Liver (tissue), 9 donors: ENCODE measurements around the gene TEX261. TPM values are rescaled to one million over a fixed set of nuclear protein-coding genes. Genes with fewer than 3 reads are reported as not detected.
"Not testable (repeated sequence)": the region's sequence is repeated elsewhere in the genome, so short reads cannot be mapped to it uniquely, and the experiment has no call there.

ENCODE experiments used
- DNase-seq: peaks from one replicate; pipeline ENCODE4 v3.0.0-alpha.2; 2017; ENCODE audit warnings: low spot score
- H3K27ac ChIP-seq, 2 donors: one replicate each; pipeline ENCODE4 v1.7.0; 2013; ENCODE audit warnings: inconsistent platforms in 2 of 2, low read length in 2 of 2, control low read depth in 1 of 2, low read depth in 1 of 2, mild to moderate bottlenecking in 1 of 2
- H3K27me3 ChIP-seq, 4 donors: one replicate each; pipeline versions ENCODE4 v1.6.1 to v1.7.0; 2013; ENCODE audit warnings: low read length in 3 of 4, inconsistent platforms in 1 of 4, mild to moderate bottlenecking in 1 of 4, moderate library complexity in 1 of 4; ENCODE audit not compliant: control insufficient read depth in 4 of 4, insufficient read depth in 4 of 4
- H3K36me3 ChIP-seq, 4 donors: one replicate each; pipeline versions ENCODE4 v1.6.1 to v1.7.0; 2013; ENCODE audit warnings: low read length in 3 of 4, mild to moderate bottlenecking in 3 of 4, low read depth in 1 of 4, moderate library complexity in 1 of 4; ENCODE audit not compliant: control insufficient read depth in 4 of 4, insufficient read depth in 3 of 4
- H3K4me1 ChIP-seq, 4 donors: one replicate each; pipeline versions ENCODE4 v1.6.1 to v1.7.0; 2013; ENCODE audit warnings: low read length in 3 of 4, mild to moderate bottlenecking in 3 of 4, moderate library complexity in 1 of 4; ENCODE audit not compliant: control insufficient read depth in 4 of 4, insufficient read depth in 4 of 4
- H3K4me3 ChIP-seq, 3 donors: one replicate each; pipeline versions ENCODE4 v1.6.1 to v1.7.0; 2013; ENCODE audit warnings: low read length in 3 of 3, control low read depth in 1 of 3, low read depth in 1 of 3, mild to moderate bottlenecking in 1 of 3
- H3K9ac ChIP-seq, 2 donors: one replicate each; pipeline ENCODE4 v1.7.0; 2013; ENCODE audit warnings: low read length in 2 of 2, mild to moderate bottlenecking in 2 of 2, moderate library complexity in 2 of 2, control low read depth in 1 of 2, low read depth in 1 of 2
- H3K9me3 ChIP-seq, 4 donors: one replicate each; pipeline versions ENCODE4 v1.6.1 to v1.7.0; 2013; ENCODE audit warnings: low read length in 3 of 4; ENCODE audit not compliant: control insufficient read depth in 4 of 4
- EGR1 ChIP-seq, 2 donors: IDR thresholded peaks; 2 replicates each; pipeline ENCODE4 v1.6.1; 2016 to 2018; ENCODE audit warnings: antibody characterized with exemption in 2 of 2, low read depth in 2 of 2
- FOXA2 ChIP-seq: IDR thresholded peaks from 2 replicates; pipeline ENCODE4 v1.6.1; 2016; ENCODE audit warnings: antibody characterized with exemption
- GABPA ChIP-seq, 2 donors: IDR thresholded peaks in 1 of 2; conservative IDR thresholded peaks in 1 of 2; 2 replicates each; pipeline ENCODE4 v1.6.1; 2016; ENCODE audit warnings: antibody characterized with exemption in 2 of 2, mild to moderate bottlenecking in 1 of 2, moderate library complexity in 1 of 2
- RAD21 ChIP-seq, 2 donors: IDR thresholded peaks; 2 replicates each; pipeline ENCODE4 v1.6.1; 2016; ENCODE audit warnings: antibody characterized with exemption in 2 of 2, mild to moderate bottlenecking in 2 of 2
- YY1 ChIP-seq: IDR thresholded peaks from 2 replicates; pipeline ENCODE4 v1.6.1; 2016; ENCODE audit warnings: antibody characterized with exemption, mild to moderate bottlenecking
- WGBS: extraction: QIAGEN DNeasy Blood & Tissue Kit; methylation state at CpG from one replicate; pipeline ENCODE4 v1.1.7; 2013; 5-methylcytosine and 5-hydroxymethylcytosine counted together
- polyA plus RNA-seq, 2 donors: library from polyadenylated mRNA; stranded (reverse) in 1 of 2; unstranded in 1 of 2; fragments of 200-250 nt in 1 of 2; fragments of >200 nt in 1 of 2; fragmentation: Nextera tagmentation in 1 of 2; extraction: Ambion mirVana in 1 of 2; gene quantifications; one replicate each; pipeline versions ENCODE4 v1.2.1 to v1.2.3, GENCODE V29; 2013 to 2015
- total RNA-seq, 2 donors: library from RNA; depleted of rRNA; stranded (reverse); fragments of >200 nt; gene quantifications; one replicate each; pipeline ENCODE4 v1.2.3, GENCODE V29; 2014
- TF ChIP-seq, protein P1 (sequence below): IDR thresholded peaks from 2 replicates; pipeline ENCODE4 v1.6.1; 2016; ENCODE audit warnings: antibody characterized with exemption
- TF ChIP-seq, protein P2 (sequence below): fragments of 150-350 bp; IDR thresholded peaks from 2 replicates; pipeline ENCODE4 v1.5.1; 2017; ENCODE audit warnings: improper control_type of control experiment, low read depth, low read length; ENCODE audit not compliant: missing input control
- TF ChIP-seq, protein P3 (sequence below): IDR thresholded peaks from 2 replicates; pipeline ENCODE4 v1.6.1; 2016; ENCODE audit warnings: antibody characterized with exemption, mild to moderate bottlenecking
- donor health status: healthy.
- donor health status: healthy.
- donor health status: healthy.
- donor health status: healthy.
- donor health status: healthy.

TEX261 gene
- total and polyA plus RNA-seq, 4 donors = 14.2 to 54.8 (median 24.4) TPM

DNA sequence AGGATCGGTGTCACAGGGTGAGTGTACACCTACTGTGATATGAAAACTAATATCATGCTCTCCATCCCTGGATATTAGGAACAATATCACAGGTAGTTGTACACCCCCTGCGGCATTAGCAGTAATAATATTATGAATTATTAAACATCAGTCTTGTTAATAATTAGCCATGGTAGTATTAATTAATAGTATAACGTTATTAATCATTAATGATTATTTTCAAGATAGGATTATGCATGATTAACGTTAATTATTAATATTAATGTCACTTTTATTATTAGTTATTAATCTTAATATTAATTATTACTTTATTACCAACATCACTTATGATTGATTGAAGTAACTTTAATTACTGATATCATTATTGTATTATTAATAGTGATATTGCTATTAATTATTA, 47.6 kb upstream of the TEX261 start:
- Histone ChIP-seq H3K4me3 (no peak overlapping the region), H3K27me3 (no peaks in the 10 kb centered on the region), H3K9me3 (no peaks in the 10 kb centered on the region), H3K36me3 (no peaks in the 10 kb centered on the region), H3K27ac (no peak overlapping the region), H3K9ac (no peak overlapping the region), H3K4me1 (no peaks in the 10 kb centered on the region)
- WGBS = 63% methylated on average over 4 of the region's 4 CpGs
- TF ChIP-seq, protein P1, sequence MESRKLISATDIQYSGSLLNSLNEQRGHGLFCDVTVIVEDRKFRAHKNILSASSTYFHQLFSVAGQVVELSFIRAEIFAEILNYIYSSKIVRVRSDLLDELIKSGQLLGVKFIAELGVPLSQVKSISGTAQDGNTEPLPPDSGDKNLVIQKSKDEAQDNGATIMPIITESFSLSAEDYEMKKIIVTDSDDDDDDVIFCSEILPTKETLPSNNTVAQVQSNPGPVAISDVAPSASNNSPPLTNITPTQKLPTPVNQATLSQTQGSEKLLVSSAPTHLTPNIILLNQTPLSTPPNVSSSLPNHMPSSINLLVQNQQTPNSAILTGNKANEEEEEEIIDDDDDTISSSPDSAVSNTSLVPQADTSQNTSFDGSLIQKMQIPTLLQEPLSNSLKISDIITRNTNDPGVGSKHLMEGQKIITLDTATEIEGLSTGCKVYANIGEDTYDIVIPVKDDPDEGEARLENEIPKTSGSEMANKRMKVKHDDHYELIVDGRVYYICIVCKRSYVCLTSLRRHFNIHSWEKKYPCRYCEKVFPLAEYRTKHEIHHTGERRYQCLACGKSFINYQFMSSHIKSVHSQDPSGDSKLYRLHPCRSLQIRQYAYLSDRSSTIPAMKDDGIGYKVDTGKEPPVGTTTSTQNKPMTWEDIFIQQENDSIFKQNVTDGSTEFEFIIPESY = no peak
- TF ChIP-seq FOXA2 (no peak), EGR1 (IDR thresholded peaks at IDR 0.05; ENCODE audit: low read depth in 2 of 2) (no peak), YY1 (no peak), GABPA (IDR thresholded peaks at IDR 0.05 in 1 of 2, conservative IDR thresholded peaks at IDR 0.05 in 1 of 2) (no peak), RAD21 (IDR thresholded peaks at IDR 0.05) (no peak)
- TF ChIP-seq, protein P2, sequence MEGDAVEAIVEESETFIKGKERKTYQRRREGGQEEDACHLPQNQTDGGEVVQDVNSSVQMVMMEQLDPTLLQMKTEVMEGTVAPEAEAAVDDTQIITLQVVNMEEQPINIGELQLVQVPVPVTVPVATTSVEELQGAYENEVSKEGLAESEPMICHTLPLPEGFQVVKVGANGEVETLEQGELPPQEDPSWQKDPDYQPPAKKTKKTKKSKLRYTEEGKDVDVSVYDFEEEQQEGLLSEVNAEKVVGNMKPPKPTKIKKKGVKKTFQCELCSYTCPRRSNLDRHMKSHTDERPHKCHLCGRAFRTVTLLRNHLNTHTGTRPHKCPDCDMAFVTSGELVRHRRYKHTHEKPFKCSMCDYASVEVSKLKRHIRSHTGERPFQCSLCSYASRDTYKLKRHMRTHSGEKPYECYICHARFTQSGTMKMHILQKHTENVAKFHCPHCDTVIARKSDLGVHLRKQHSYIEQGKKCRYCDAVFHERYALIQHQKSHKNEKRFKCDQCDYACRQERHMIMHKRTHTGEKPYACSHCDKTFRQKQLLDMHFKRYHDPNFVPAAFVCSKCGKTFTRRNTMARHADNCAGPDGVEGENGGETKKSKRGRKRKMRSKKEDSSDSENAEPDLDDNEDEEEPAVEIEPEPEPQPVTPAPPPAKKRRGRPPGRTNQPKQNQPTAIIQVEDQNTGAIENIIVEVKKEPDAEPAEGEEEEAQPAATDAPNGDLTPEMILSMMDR = no peak
- TF ChIP-seq, protein P3, sequence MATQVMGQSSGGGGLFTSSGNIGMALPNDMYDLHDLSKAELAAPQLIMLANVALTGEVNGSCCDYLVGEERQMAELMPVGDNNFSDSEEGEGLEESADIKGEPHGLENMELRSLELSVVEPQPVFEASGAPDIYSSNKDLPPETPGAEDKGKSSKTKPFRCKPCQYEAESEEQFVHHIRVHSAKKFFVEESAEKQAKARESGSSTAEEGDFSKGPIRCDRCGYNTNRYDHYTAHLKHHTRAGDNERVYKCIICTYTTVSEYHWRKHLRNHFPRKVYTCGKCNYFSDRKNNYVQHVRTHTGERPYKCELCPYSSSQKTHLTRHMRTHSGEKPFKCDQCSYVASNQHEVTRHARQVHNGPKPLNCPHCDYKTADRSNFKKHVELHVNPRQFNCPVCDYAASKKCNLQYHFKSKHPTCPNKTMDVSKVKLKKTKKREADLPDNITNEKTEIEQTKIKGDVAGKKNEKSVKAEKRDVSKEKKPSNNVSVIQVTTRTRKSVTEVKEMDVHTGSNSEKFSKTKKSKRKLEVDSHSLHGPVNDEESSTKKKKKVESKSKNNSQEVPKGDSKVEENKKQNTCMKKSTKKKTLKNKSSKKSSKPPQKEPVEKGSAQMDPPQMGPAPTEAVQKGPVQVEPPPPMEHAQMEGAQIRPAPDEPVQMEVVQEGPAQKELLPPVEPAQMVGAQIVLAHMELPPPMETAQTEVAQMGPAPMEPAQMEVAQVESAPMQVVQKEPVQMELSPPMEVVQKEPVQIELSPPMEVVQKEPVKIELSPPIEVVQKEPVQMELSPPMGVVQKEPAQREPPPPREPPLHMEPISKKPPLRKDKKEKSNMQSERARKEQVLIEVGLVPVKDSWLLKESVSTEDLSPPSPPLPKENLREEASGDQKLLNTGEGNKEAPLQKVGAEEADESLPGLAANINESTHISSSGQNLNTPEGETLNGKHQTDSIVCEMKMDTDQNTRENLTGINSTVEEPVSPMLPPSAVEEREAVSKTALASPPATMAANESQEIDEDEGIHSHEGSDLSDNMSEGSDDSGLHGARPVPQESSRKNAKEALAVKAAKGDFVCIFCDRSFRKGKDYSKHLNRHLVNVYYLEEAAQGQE = no peak
- no peak for DNase-seq

DNA sequence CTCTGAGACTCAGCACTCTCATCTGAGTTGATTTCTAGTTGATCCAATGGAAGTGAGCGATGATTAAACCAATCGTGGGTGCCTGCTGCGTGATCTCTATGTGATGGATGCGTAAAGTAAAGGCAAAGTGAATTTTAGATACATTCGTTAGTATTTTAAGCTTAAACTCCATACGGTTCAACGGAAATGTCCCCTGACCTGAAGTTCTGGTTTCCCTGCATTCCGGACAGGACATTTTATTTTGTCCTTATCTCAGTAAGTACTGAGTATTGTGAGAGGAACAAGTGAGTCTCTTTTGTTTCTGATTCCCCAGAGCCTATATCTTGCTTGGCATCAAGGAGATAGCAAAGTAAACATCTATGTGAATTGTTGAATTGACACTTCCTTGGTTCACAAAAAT, 41.6 kb upstream of the TEX261 start:
- not testable (repeated sequence) for H3K9ac ChIP-seq, H3K27me3 ChIP-seq, H3K4me1 ChIP-seq, H3K9me3 ChIP-seq, H3K27ac ChIP-seq, H3K4me3 ChIP-seq, DNase-seq, H3K36me3 ChIP-seq
- WGBS = 73% methylated on average over 8 of the region's 8 CpGs

DNA sequence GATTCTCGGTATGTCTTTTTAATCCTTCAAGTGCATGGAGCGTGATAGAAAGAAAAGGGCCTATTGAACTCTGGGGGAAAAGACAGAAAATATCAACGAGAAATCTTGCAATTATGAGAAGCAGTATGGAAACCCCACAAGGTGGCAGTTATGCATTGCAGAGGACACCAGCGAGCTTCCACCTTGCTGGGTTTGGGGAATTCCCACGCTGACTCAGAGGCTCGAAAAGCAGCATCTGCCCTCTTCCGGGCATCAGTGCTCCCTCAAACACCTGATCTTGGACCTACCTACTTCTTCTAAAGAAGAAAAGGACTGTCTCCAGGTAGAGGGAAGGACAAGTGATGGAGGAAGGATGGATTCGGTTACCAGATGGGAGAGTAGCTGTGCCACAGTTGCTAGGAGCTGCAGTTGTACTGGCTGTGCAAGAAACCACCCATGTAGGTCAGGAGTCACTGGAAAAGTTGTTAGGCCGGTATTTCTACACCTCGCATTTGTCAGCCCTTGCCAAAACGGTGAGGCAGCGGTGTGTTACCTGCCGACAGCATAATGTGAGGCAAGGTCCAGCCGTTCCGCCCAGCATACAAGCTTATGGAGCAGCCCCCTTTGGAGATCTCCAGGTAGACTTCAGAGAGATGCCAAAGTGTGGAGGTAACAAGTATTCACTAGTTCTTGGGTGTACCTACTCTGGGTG, 29.0 kb upstream of the TEX261 start:
- DNase-seq = not testable (repeated sequence)
- WGBS = 66% methylated on average over 15 of the region's 15 CpGs

DNA sequence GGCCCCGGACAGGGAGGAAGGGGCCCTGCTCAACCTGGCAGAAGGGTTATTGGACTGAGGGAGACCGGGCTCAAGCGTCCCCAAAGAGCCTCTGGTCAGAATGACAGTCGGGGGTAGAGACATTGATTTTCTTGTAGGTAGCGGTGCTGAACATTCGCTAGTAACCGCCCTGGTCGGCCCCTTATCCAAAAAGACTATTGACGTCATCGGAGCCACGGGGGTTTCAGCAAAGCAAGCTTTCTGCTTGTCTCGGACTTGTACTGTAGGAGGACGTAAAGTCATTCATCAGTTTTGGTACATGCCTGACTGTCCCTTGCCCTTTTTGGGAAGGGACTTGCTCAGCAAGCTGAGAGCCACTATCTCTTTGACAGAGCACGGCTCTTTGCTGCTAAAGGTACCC, 26.7 kb upstream of the TEX261 start:
- H3K27me3 ChIP-seq, DNase-seq: not testable (repeated sequence)
- WGBS = 71% methylated on average over 14 of the region's 14 CpGs

More for the DNA sequence above, 29.0 kb upstream of the TEX261 start:
- not testable (repeated sequence) for H3K4me3 ChIP-seq, H3K4me1 ChIP-seq, H3K9me3 ChIP-seq, H3K27ac ChIP-seq, H3K27me3 ChIP-seq, H3K9ac ChIP-seq, H3K36me3 ChIP-seq
- peak; percentile 20 to 31 for TF ChIP-seq RAD21 (IDR thresholded peaks at IDR 0.05)

DNA sequence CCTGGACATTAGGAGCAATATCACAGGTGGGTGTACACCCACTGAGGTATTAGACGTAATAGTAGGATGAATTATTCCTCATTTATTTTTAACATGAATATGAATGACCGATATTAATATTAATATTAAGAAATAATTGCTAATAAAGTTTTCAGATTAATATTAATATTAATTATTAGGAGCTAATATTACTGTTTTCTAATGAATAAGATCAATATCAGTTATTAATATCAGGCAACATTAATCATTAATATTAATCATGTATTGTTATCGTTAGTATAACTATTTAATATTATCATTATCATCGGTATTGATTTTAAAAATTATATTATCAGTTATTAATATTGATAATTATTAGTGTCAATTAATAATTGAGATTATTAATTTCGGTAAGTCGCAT, 25.3 kb upstream of the TEX261 start:
- not testable (repeated sequence) for H3K27ac ChIP-seq, H3K9ac ChIP-seq, H3K36me3 ChIP-seq, H3K4me1 ChIP-seq, H3K4me3 ChIP-seq, DNase-seq, H3K9me3 ChIP-seq, H3K27me3 ChIP-seq
- WGBS = 83% methylated on average over 6 of the region's 6 CpGs

More for the DNA sequence above, 26.7 kb upstream of the TEX261 start:
- H3K27ac ChIP-seq, H3K9me3 ChIP-seq, H3K4me3 ChIP-seq, H3K36me3 ChIP-seq, H3K4me1 ChIP-seq, H3K9ac ChIP-seq: not testable (repeated sequence)
